HG02973 (cell line): Measurements from ENCODE around the gene SH3BP5L.

Experiments
- ATAC-seq: cut with Tn5 transposase; IDR thresholded peaks from one replicate; pipeline ENCODE4 v1.9.1; 2021; ENCODE audit warnings: moderate library complexity; ENCODE audit not compliant: unreplicated experiment

SH3BP5L gene

DNA sequence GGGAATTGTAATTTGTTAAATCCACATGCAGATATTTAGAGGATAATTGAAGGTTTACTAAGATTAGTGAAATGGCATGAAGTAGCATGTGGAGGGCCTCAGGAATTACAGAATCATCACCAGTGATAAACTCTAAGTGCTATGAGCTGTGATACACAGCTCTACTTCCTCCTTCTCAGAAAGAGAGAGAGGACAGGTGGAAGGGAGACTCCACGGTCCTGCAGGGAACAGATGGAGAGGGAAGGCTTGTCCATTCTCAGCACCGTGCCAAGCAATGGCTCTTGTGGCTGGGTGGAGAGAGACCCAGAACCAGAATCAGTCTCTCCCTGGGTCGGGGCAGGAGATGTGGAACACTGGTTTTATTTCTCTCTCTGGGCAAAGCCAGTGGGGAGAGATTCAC, 42.3 kb downstream of the SH3BP5L start:
- no peak for ATAC-seq

DNA sequence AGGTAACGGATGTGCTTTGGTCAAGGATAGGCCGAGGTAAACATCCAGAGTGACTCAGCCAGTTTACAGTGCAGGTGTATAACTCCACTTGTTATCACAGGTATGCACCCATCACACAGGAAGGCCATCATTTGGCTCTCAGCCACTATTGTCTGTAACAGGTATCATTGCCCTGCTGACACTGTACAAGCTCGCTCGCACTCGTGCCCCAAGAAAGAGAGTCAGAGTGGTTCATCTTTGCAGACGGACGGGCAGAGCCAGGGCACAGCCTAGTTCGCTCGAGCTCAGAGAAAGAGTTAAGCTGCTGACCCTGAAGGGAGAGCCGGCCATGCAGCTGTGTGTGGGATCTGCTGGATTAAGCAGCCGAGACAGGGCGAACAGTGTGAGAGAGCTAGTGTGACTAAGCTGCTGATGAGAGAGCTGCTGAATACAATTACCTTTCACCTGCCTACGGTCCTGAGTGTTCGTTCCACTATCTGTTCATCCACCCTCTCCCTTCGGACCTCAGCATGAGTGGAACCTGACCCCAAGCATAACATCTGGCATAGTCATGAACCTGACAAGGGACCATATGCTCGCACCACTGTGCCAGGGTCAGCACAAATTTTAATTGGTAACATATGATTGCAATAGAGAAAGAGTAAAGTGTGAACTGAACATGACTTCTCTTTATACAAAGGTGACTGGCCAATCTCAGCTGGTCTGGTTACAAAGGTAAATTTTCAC, 43.1 kb downstream of the SH3BP5L start:
- no peak for ATAC-seq

DNA sequence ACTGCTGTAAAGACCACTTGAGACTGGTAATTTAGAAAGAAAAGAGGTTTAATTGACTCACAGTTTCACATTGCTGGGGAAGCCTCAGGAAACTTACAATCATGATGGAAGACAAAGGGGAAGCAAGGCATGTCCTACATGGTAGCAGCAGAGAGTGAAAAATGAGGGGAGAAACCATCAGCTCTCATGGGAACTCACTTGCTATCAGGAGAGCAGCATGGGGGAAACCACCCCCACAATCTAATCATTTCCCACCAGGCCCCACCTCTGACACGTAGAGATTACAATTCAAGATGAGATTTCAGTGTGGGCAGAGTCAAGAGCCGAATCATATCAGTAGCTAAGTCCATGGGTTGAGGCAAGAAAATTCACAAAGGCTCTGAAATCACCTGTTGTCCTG, 46.4 kb downstream of the SH3BP5L start:
- ATAC-seq: no peak

DNA sequence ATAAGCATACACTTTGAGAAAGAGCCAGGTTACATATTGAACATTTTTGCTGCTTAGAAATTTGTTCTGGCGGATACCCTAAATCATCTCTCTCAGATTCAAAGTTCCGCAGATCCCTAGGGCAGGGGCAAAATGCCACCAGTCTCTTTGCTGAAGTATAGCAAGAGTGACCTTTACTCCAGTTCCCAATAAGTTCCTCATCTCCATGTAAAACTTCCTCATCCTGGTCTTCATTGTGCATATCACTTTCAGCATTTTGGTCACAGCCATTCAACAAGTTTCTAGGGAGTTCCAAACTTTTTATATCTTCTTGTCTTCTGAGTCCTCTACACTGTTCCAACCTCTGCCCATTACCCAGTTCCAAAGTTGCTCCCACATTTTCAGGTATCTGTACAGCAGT, 46.8 kb downstream of the SH3BP5L start:
- no peak for ATAC-seq

DNA sequence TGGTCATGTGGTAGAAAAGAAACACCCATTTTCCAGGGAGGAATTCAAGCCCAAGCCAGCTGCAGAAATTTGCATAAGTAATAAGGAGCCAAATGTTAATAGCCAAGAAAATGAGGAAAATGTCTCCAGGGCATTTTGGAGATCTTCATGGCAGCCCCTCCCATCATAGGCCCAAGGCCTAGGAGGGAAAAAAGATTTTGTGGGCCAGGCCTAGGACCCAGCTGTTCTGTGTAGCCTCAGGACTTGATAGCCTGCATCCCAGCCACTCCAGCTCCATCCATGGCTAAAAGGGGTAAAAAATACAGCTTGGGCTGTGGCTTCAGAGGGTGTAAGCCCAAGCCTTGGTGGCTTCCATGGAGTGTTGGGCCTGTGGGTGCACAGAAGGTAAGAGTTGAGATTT, 48.7 kb downstream of the SH3BP5L start:
- ATAC-seq: no peak

DNA sequence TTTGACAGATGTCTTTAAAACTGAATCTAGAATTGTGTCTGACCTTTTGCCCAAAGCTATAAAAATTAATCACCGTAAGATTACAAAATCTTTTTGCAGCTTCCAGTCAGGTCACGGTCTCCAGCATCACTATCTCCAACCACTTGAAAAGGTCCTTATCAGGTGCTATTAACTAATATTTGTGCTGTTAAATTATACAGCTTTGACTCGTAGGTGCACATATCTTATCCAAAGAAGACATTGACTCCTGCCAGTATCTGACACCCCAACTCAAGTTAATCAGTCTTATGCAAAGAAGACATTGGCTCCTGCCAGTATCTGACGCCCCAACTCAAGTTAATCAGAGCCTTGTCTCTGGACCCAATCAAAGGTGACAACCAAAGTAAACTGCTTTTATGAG, 50.3 kb downstream of the SH3BP5L start:
- ATAC-seq: no peak
